ENCODE data around the gene SIGLEC14.
A peak's percentile ranks its signal among the peaks of the same experiment; 100 is the strongest.

SIGLEC14 gene

GRCh38 chr19:51621178-51621577 lies 25.4 kb downstream of the SIGLEC14 start:
- Histone ChIP-seq H3K4me1 (ENCODE audit: control insufficient read depth, low read length) (peaks cover 11% of the 10 kb centered on the region), H3F3A (ENCODE audit: control insufficient read depth, insufficient read depth) (peaks cover 6% of the 10 kb centered on the region; the same call in 1 of the 2 replicates), H3K27ac (ENCODE audit: low read depth, low read length) (no peak overlapping the region), H3K9me3 (ENCODE audit: control insufficient read depth, insufficient read depth, low read length) (no peaks in the 10 kb centered on the region), H3K27me3 (ENCODE audit: control insufficient read depth, low read length) (no peaks in the 10 kb centered on the region), H3K36me3 (ENCODE audit: control insufficient read depth, low read length) (no peaks in the 10 kb centered on the region), H3K4me3 (ENCODE audit: low read length) (no peak overlapping the region), H4K20me1 (ENCODE audit: control insufficient read depth, insufficient read depth, low read depth, low read length) (no peaks in the 10 kb centered on the region), H3K4me2 (ENCODE audit: low read length) (peak overlapping the region; percentile 9; the same call in 1 of the 2 replicates), H3K79me2 (ENCODE audit: control insufficient read depth, low read length) (no peaks in the 10 kb centered on the region), H3K9me2 (replicated peaks; ENCODE audit: control insufficient read depth, low read length) (no peaks in the 10 kb centered on the region)
- TF ChIP-seq CTCF (IDR thresholded peaks at IDR 0.05; ENCODE audit: low read depth, low read length, poor library complexity, severe bottlenecking): no peak

- no peaks in the 10 kb centered on the region for H3K36me3 ChIP-seq (ENCODE audit: control insufficient read depth, low read length)
- H3K79me2 ChIP-seq (ENCODE audit: control insufficient read depth, low read length): no peaks in the 10 kb centered on the region
- H3K9me2 ChIP-seq (replicated peaks; ENCODE audit: control insufficient read depth, low read length): no peaks in the 10 kb centered on the region
- H3K4me1 ChIP-seq (ENCODE audit: control insufficient read depth, low read length): peaks cover 5% of the 10 kb centered on the region
- H3K4me2 ChIP-seq (ENCODE audit: low read length): no peak overlapping the region
- H4K20me1 ChIP-seq (ENCODE audit: control insufficient read depth, insufficient read depth, low read depth, low read length): no peaks in the 10 kb centered on the region
- TF ChIP-seq CTCF (IDR thresholded peaks at IDR 0.05; ENCODE audit: low read depth, low read length, poor library complexity, severe bottlenecking) (no peak), EZH2phosphoT487 (IDR thresholded peaks at IDR 0.05; ENCODE audit: borderline replicate concordance, low read length) (no peak)
- peaks cover 3% of the 10 kb centered on the region; the same call in 1 of the 2 replicates for H3K27me3 ChIP-seq (ENCODE audit: control insufficient read depth, low read length)
- no peak overlapping the region for H3K27ac ChIP-seq (ENCODE audit: low read depth, low read length)
- no peak overlapping the region for H3K4me3 ChIP-seq (ENCODE audit: low read length)
- no peaks in the 10 kb centered on the region for H3K9me3 ChIP-seq (ENCODE audit: control insufficient read depth, insufficient read depth, low read length)
- no peaks in the 10 kb centered on the region for H3F3A ChIP-seq (ENCODE audit: control insufficient read depth, insufficient read depth)
Measured at GRCh38 chr19:51615991-51616390, 30.6 kb downstream of the SIGLEC14 start.

- Histone ChIP-seq H3K27me3 (ENCODE audit: control insufficient read depth, low read length) (peaks cover 6% of the 10 kb centered on the region; the same call in 1 of the 2 replicates), H3K9me3 (ENCODE audit: control insufficient read depth, insufficient read depth, low read length) (no peaks in the 10 kb centered on the region), H3K9me2 (replicated peaks; ENCODE audit: control insufficient read depth, low read length) (no peaks in the 10 kb centered on the region), H3K4me2 (ENCODE audit: low read length) (no peak overlapping the region), H4K20me1 (ENCODE audit: control insufficient read depth, insufficient read depth, low read depth, low read length) (no peaks in the 10 kb centered on the region), H3K79me2 (ENCODE audit: control insufficient read depth, low read length) (no peaks in the 10 kb centered on the region), H3K27ac (ENCODE audit: low read depth, low read length) (no peak overlapping the region), H3K4me1 (ENCODE audit: control insufficient read depth, low read length) (no peaks in the 10 kb centered on the region), H3K36me3 (ENCODE audit: control insufficient read depth, low read length) (no peaks in the 10 kb centered on the region), H3K4me3 (ENCODE audit: low read length) (no peak overlapping the region), H3F3A (ENCODE audit: control insufficient read depth, insufficient read depth) (no peaks in the 10 kb centered on the region)
- no peak for TF ChIP-seq CTCF (IDR thresholded peaks at IDR 0.05; ENCODE audit: low read depth, low read length, poor library complexity, severe bottlenecking)
Measured at GRCh38 chr19:51614789-51615188, 31.8 kb downstream of the SIGLEC14 start.

DNA sequence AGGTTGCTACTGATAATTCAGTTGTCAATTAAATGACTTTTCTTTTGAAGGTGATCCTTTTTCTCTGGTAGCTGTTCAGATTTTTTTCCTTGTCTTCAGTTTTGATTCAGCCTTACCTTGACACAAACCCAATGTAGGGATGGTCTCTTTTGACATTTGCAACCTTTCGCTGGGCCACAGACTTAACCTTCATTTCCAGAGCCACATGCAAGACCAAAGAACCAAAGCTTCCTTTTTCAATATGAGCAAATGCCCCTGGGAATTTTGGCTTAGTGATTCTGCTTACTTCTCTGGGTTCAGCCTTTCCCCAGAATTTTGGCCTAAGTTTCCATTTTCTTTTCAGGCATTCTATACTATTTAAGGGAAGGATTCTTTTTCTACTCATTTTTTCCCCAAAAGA lies 36.0 kb downstream of the SIGLEC14 start:
- Histone ChIP-seq H3K4me2 (ENCODE audit: low read length) (no peak overlapping the region), H3K27me3 (ENCODE audit: control insufficient read depth, low read length) (peaks cover 6% of the 10 kb centered on the region; the same call in 1 of the 2 replicates), H3K27ac (ENCODE audit: low read depth, low read length) (no peak overlapping the region), H3K36me3 (ENCODE audit: control insufficient read depth, low read length) (no peaks in the 10 kb centered on the region), H3K9me2 (replicated peaks; ENCODE audit: control insufficient read depth, low read length) (no peaks in the 10 kb centered on the region), H3F3A (ENCODE audit: control insufficient read depth, insufficient read depth) (peaks cover 12% of the 10 kb centered on the region), H3K4me3 (ENCODE audit: low read length) (no peak overlapping the region), H4K20me1 (ENCODE audit: control insufficient read depth, insufficient read depth, low read depth, low read length) (no peaks in the 10 kb centered on the region), H3K4me1 (ENCODE audit: control insufficient read depth, low read length) (peaks cover 26% of the 10 kb centered on the region), H3K79me2 (ENCODE audit: control insufficient read depth, low read length) (no peaks in the 10 kb centered on the region), H3K9me3 (ENCODE audit: control insufficient read depth, insufficient read depth, low read length) (no peaks in the 10 kb centered on the region)
- TF ChIP-seq EZH2phosphoT487 (IDR thresholded peaks at IDR 0.05; ENCODE audit: borderline replicate concordance, low read length) (no peak), CTCF (IDR thresholded peaks at IDR 0.05; ENCODE audit: low read depth, low read length, poor library complexity, severe bottlenecking) (no peak)
